Left lobe of liver (tissue), 2 donors: ENCODE measurements around the gene ADAMTS18. TPM values are rescaled to one million over a fixed set of nuclear protein-coding genes. Genes with fewer than 3 reads are reported as not detected.

Source experiments
- ATAC-seq: fragments of 200-7000 bp; cut with Tn5 transposase; one replicate; pipeline ENCODE4 v1.9.1; 2020; ENCODE audit warnings: mild to moderate bottlenecking, moderate library complexity
- DNase-seq: peaks from one replicate; pipeline ENCODE4 v3.0.0-alpha.2; 2020; ENCODE audit warnings: low spot score
- total RNA-seq: library from RNA; stranded (reverse); gene quantifications from one replicate; pipeline ENCODE4 v1.2.1, GENCODE V29; 2021
- donor health status: DM: no; HTN: no; CAD: no; lungs with moderate emphysema.
- donor health status: DM: no; HTN: yes; CAD: no.

The ADAMTS18 gene
- total RNA-seq, 1 donor from 2014 or later: 0.28 TPM

GRCh38 chr16:77233799-77234519 is 200.9 kb downstream of the ADAMTS18 start:
- ATAC-seq: no peak
- no peak for DNase-seq

Other genes with a start within 250 kb of the ADAMTS18 start
- gene MON1B, start 243.8 kb downstream of the ADAMTS18 start, total RNA-seq: 40.0 TPM
- gene SYCE1L, start 235.6 kb downstream of the ADAMTS18 start, total RNA-seq: 0.65 TPM